GM12878 (cell line): ENCODE measurements around the gene SFI1. TPM values are rescaled to one million over a fixed set of nuclear protein-coding genes. Genes with fewer than 3 reads are reported as not detected.

Experiments
- ATAC-seq: fragments of 200-7000 bp; cut with Tn5 transposase; 3 replicates; pipeline ENCODE4 v1.9.1; 2020; ENCODE audit warnings: mild to moderate bottlenecking, moderate library complexity
- BruUV-seq: library from RNA; stranded (reverse); fragments of 400-500 nt; replicated peaks from 2 replicates; lab custom pipeline; 2021; lab: Mats Ljungman, UMichigan
- CTCF ChIA-PET: fragments of 300-600 bp; sonication (Branson Sonifier 250); formaldehyde crosslinking; extraction: SDS; loops from one replicate; lab custom pipeline; 2021; ENCODE audit warnings: inconsistent platforms; lab: Yijun Ruan, JAX
- POLR2A ChIA-PET: fragments of 350-600 bp; formaldehyde crosslinking; extraction: SDS; loops from one replicate; lab custom pipeline; 2021; ENCODE audit warnings: inconsistent platforms; lab: Charles Lee
- RAD21 ChIA-PET: fragments of 300-600 bp; sonication (Branson Sonifier 250); formaldehyde crosslinking; loops from one replicate; lab custom pipeline; 2023; ENCODE audit warnings: antibody characterized with exemption; ENCODE audit not compliant: unreplicated experiment; lab: Charles Lee
- SMC1A ChIA-PET: fragments of 300-600 bp; sonication (Branson Sonifier 250); formaldehyde crosslinking; loops from one replicate; lab custom pipeline; 2023; ENCODE audit not compliant: unreplicated experiment, uncharacterized antibody; lab: Charles Lee
- DNase-seq: peaks from one replicate; pipeline ENCODE4 v3.0.0-alpha.2; 2011; ENCODE audit warnings: low read depth, low spot score
- FAIRE-seq: peaks from 3 replicates; lab custom pipeline; 2011; peaks lifted over from hg19 to GRCh38; lab: Jason Lieb, UNC
- H2AFZ ChIP-seq: 2 replicates; pipeline ENCODE4 v1.6.0; 2011; ENCODE audit warnings: low read depth, low read length, control low read depth; ENCODE audit not compliant: control insufficient read depth
- H3K27ac ChIP-seq: 2 replicates; pipeline ENCODE4 v1.5.1; 2011; ENCODE audit warnings: control low read depth; ENCODE audit not compliant: control insufficient read depth, insufficient read depth
- H3K27me3 ChIP-seq, 2 experiments: replicated peaks in 1 of 2; 2 replicates each; pipeline versions ENCODE4 v1.6.0 to v1.6.1; 2011; ENCODE audit warnings: low read length in 1 of 2; ENCODE audit not compliant: control insufficient read depth in 2 of 2, insufficient read depth in 2 of 2
- H3K36me3 ChIP-seq, 2 experiments: 2 replicates each; pipeline ENCODE4 v1.5.1; 2011; ENCODE audit warnings: low read length in 1 of 2; ENCODE audit not compliant: control insufficient read depth in 2 of 2, insufficient read depth in 2 of 2
- H3K4me1 ChIP-seq: 2 replicates; pipeline ENCODE4 v1.6.1; 2011; ENCODE audit warnings: mild to moderate bottlenecking, low read length, moderate library complexity, mixed read lengths; ENCODE audit not compliant: control insufficient read depth, insufficient read depth
- H3K4me2 ChIP-seq: 2 replicates; pipeline ENCODE4 v1.6.0; 2011; ENCODE audit warnings: control low read depth; ENCODE audit not compliant: control insufficient read depth, insufficient read depth
- H3K4me3 ChIP-seq: fragments of 200-600 bp; sonication (generic); 2 replicates; pipeline ENCODE4 v1.5.1; 2016
- H3K79me2 ChIP-seq: 2 replicates; pipeline ENCODE4 v1.6.0; 2011; ENCODE audit warnings: low read length; ENCODE audit not compliant: control insufficient read depth, insufficient read depth
- H3K9ac ChIP-seq: 2 replicates; pipeline ENCODE4 v1.8.0; 2011; ENCODE audit warnings: low read length, control low read depth, mixed read lengths; ENCODE audit not compliant: control insufficient read depth, insufficient read depth
- H3K9me3 ChIP-seq: replicated peaks from 3 replicates; pipeline ENCODE4 v1.5.1; 2011; ENCODE audit warnings: mild to moderate bottlenecking, low read length; ENCODE audit not compliant: control insufficient read depth, insufficient read depth
- H4K20me1 ChIP-seq: 2 replicates; pipeline ENCODE4 v1.6.0; 2011; ENCODE audit not compliant: control insufficient read depth, insufficient read depth
- ETV6 ChIP-seq, 2 experiments: fragments of 450-650 bp in 1 of 2; IDR thresholded peaks in 1 of 2; conservative IDR thresholded peaks in 1 of 2; 2 replicates each; pipeline ENCODE4 v1.6.1; 2014; ENCODE audit warnings: antibody characterized with exemption in 1 of 2, borderline replicate concordance in 1 of 2, low read depth in 1 of 2, mild to moderate bottlenecking in 1 of 2, moderate library complexity in 1 of 2
- EZH2 ChIP-seq: IDR thresholded peaks from 2 replicates; pipeline ENCODE4 v1.6.1; 2012; ENCODE audit warnings: low read depth, mild to moderate bottlenecking, control low read depth, inconsistent platforms, low read length, borderline replicate concordance; ENCODE audit not compliant: control insufficient read depth
- JUND ChIP-seq: IDR thresholded peaks from 2 replicates; pipeline ENCODE4 v1.6.1; 2012; ENCODE audit warnings: low read depth, mild to moderate bottlenecking, low read length, improper control_type of control experiment, moderate library complexity
- NFXL1 ChIP-seq: fragments of 450-650 bp; IDR thresholded peaks from 2 replicates; pipeline ENCODE4 v1.6.1; 2017; ENCODE audit warnings: antibody characterized with exemption, mild to moderate bottlenecking, borderline replicate concordance
- NR2F1 ChIP-seq: fragments of 450-650 bp; conservative IDR thresholded peaks from 2 replicates; pipeline ENCODE4 v1.6.1; 2017; ENCODE audit warnings: mild to moderate bottlenecking
- RAD21 ChIP-seq: IDR thresholded peaks from 2 replicates; pipeline ENCODE4 v1.6.1; 2011; ENCODE audit warnings: mild to moderate bottlenecking, low read depth, low read length, moderate library complexity; ENCODE audit not compliant: insufficient read depth
- RCOR1 ChIP-seq: conservative IDR thresholded peaks from 2 replicates; pipeline ENCODE4 v1.6.1; 2012; ENCODE audit warnings: low read depth, low read length, improper control_type of control experiment
- SIX5 ChIP-seq: IDR thresholded peaks from 2 replicates; pipeline ENCODE4 v1.6.1; 2011; ENCODE audit warnings: mild to moderate bottlenecking, low read depth, low read length, moderate library complexity; ENCODE audit not compliant: severe bottlenecking
- SRF ChIP-seq, 2 experiments: IDR thresholded peaks; 2 replicates each; pipeline ENCODE4 v1.6.1; 2011; ENCODE audit warnings: low read depth in 2 of 2, low read length in 2 of 2, mild to moderate bottlenecking in 1 of 2, moderate library complexity in 1 of 2
- SUPT20H ChIP-seq: IDR thresholded peaks from 2 replicates; pipeline ENCODE4 v1.6.1; 2011; ENCODE audit warnings: low read depth, mild to moderate bottlenecking, low read length, moderate library complexity, borderline replicate concordance; ENCODE audit not compliant: control insufficient read depth
- TCF7 ChIP-seq: IDR thresholded peaks from 2 replicates; pipeline ENCODE4 v1.6.1; 2014; ENCODE audit warnings: antibody characterized with exemption, borderline replicate concordance
- ZNF24 ChIP-seq: fragments of 450-650 bp; IDR thresholded peaks from 2 replicates; pipeline ENCODE4 v1.6.1; 2017; ENCODE audit warnings: antibody characterized with exemption, mild to moderate bottlenecking
- WGBS: methylation state at CpG from one replicate; pipeline ENCODE4 v1.1.6; 2016; ENCODE audit warnings: low lambda C conversion rate; ENCODE audit not compliant: insufficient replicate concordance, insufficient coverage; ENCODE audit errors: missing lambda C conversion rate; 5-methylcytosine and 5-hydroxymethylcytosine counted together
- in situ Hi-C: fragments of 300-500 bp; cut with MboI; formaldehyde crosslinking; loops from 9 replicates; pipeline ENCODE4 v1.14.3; 2018; ENCODE audit warnings: mixed read lengths
- intact Hi-C: fragments of 100-400 bp; cut with micrococcal nuclease; formaldehyde crosslinking; loops from one replicate; pipeline ENCODE4 v1.14.2; 2022; ENCODE audit not compliant: unreplicated experiment
- polyA plus RNA-seq, 11 experiments: library from polyadenylated mRNA; depleted of rRNA in 4 of 11; unstranded in 6 of 11; stranded (reverse) in 5 of 11; fragments of >200 nt; fragmentation: Nextera tagmentation in 4 of 11; fragmentation: Illumina TruSeq in 1 of 11; extraction: Ambion mirVana in 4 of 11; extraction: Trizol in 1 of 11; gene quantifications; 1 replicate in 1 of 11; 2 replicates in 10 of 11; pipeline versions ENCODE4 v1.2.1 to v1.2.3, GENCODE V29; 2011 to 2016; ENCODE audit warnings: inconsistent platforms in 2 of 11, missing spikeins in 2 of 11, low read depth in 1 of 11
- total RNA-seq, 4 experiments: library from RNA; depleted of rRNA in 3 of 4; stranded (reverse); fragments of >200 nt in 3 of 4; fragmentation: Illumina TruSeq in 1 of 4; extraction: Trizol in 1 of 4; gene quantifications; 2 replicates each; pipeline versions ENCODE4 v1.2.1 to v1.2.3, GENCODE V29; 2013 to 2021
- TF ChIP-seq, protein P1 (sequence below): IDR thresholded peaks from 2 replicates; pipeline ENCODE4 v1.6.1; 2011; ENCODE audit warnings: low read depth, low read length, improper control_type of control experiment, borderline replicate concordance

SFI1 gene
- total and polyA plus RNA-seq, 10 of the 15 experiments (the other 5 are each of a cell fraction or from before 2014, with no cell fraction given), result 6.3 to 70.1 (median 30.4) TPM

GRCh38 chr22:31631436-31631835, 135.1 kb downstream of the SFI1 start:
- TF ChIP-seq NFXL1 (no peak), SRF (IDR thresholded peaks at IDR 0.05; ENCODE audit: low read depth in 2 of 2, low read length in 2 of 2) (no peak), SIX5 (no peak), RCOR1 (no peak), EZH2 (no peak), TCF7 (no peak), SUPT20H (no peak), JUND (no peak), NR2F1 (no peak), ZNF24 (no peak), ETV6 (conservative IDR thresholded peaks at IDR 0.05 in 1 of 2, IDR thresholded peaks at IDR 0.05 in 1 of 2; ENCODE audit: borderline replicate concordance in 1 of 2, low read depth in 1 of 2) (no peak), RAD21 (no peak)
- TF ChIP-seq, protein P1, sequence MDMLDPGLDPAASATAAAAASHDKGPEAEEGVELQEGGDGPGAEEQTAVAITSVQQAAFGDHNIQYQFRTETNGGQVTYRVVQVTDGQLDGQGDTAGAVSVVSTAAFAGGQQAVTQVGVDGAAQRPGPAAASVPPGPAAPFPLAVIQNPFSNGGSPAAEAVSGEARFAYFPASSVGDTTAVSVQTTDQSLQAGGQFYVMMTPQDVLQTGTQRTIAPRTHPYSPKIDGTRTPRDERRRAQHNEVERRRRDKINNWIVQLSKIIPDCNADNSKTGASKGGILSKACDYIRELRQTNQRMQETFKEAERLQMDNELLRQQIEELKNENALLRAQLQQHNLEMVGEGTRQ, result no peak
- peaks cover 4 to 25% of the 10 kb centered on the region in 2 experiments; a peak in 3 of 4 replicates for H3K36me3 ChIP-seq
- no peaks in the 10 kb centered on the region for H3K9me3 ChIP-seq
- peak overlapping the region; percentile 80 for H3K9ac ChIP-seq
- SMC1A ChIA-PET, result interaction anchor here (1.0 to 3.8 kb wide), 8 partner anchors 9 to 284 kb away, joined by 3 to 16 read pairs (median 4); no protein-coding TSS in a partner anchor
- H3K4me3 ChIP-seq, result peak overlapping the region; percentile 93
- peak overlapping the region; percentile 98 for H3K4me2 ChIP-seq
- peaks cover 43% of the 10 kb centered on the region for H3K4me1 ChIP-seq
- POLR2A ChIA-PET, result interaction anchor here (0.8 to 1.1 kb wide), 3 partner anchors 31 to 57 kb away, joined by 3 read pairs; partner anchors contain the start of gene PISD
- H3K79me2 ChIP-seq, result peaks cover 89% of the 10 kb centered on the region
- no TSS peak for BruUV-seq
- CTCF ChIA-PET, result interaction anchor here (0.8 to 5.7 kb wide), 8 partner anchors 15 to 341 kb away, joined by 3 to 65 read pairs (median 4); no protein-coding TSS in a partner anchor
- RAD21 ChIA-PET, result interaction anchor here (0.6 to 2.3 kb wide), 9 partner anchors 9 to 166 kb away, joined by 3 to 16 read pairs (median 3); partner anchors contain the start of gene PISD
- FAIRE-seq, result no peak
- DNase-seq, result no peak
- intact Hi-C loops, result loop anchor here (5.0 kb wide), 1 partner anchor 134 kb away; the partner anchor contains the start of gene SFI1
- H4K20me1 ChIP-seq, result peaks cover 13% of the 10 kb centered on the region
- in situ Hi-C loops, result no loop called here
- no peak for ATAC-seq
- H3K27ac ChIP-seq, result peak overlapping the region; percentile 83
- H2AFZ ChIP-seq, result no peak overlapping the region
- 31% methylated on average over 9 of the region's 9 CpGs for WGBS
- no peaks in the 10 kb centered on the region for H3K27me3 ChIP-seq
